Measurements from ENCODE around the gene SLX4IP.
A peak's percentile ranks its signal among the peaks of the same experiment; 100 is the strongest.

Gene SLX4IP

GRCh38 chr20:10467681-10468339 lies 32.7 kb downstream of the SLX4IP start:
- no peak for DNase-seq

GRCh38 chr20:10468340-10468845 lies 33.3 kb downstream of the SLX4IP start:
- DNase-seq, result no peak

GRCh38 chr20:10469056-10469455 lies 34.0 kb downstream of the SLX4IP start:
- DNase-seq, result no peak

- peak; percentile 12 for DNase-seq
Observed at GRCh38 chr20:10469599-10469998, 34.5 kb downstream of the SLX4IP start.

- no peak for DNase-seq
Observed at GRCh38 chr20:10470276-10470675, 35.2 kb downstream of the SLX4IP start.

- DNase-seq, result no peak
Observed at GRCh38 chr20:10472871-10473270, 37.8 kb downstream of the SLX4IP start.

GRCh38 chr20:10474606-10475184 lies 39.6 kb downstream of the SLX4IP start:
- no peak for DNase-seq

- no peak for DNase-seq
Observed at GRCh38 chr20:10475225-10475624, 40.1 kb downstream of the SLX4IP start.

GRCh38 chr20:10476319-10476724 lies 41.2 kb downstream of the SLX4IP start:
- no peak for DNase-seq

GRCh38 chr20:10478205-10478604 lies 43.1 kb downstream of the SLX4IP start:
- no peak for DNase-seq

GRCh38 chr20:10478930-10479329 lies 43.8 kb downstream of the SLX4IP start:
- DNase-seq, result no peak

- no peak for DNase-seq
Observed at GRCh38 chr20:10481676-10482075, 46.6 kb downstream of the SLX4IP start.

GRCh38 chr20:10483691-10484090 lies 48.6 kb downstream of the SLX4IP start:
- no peak for DNase-seq

GRCh38 chr20:10487142-10488136 lies 52.3 kb downstream of the SLX4IP start:
- no peak for DNase-seq

- no peak for DNase-seq
Observed at GRCh38 chr20:10488534-10488933, 53.4 kb downstream of the SLX4IP start.

GRCh38 chr20:10489853-10490252 lies 54.7 kb downstream of the SLX4IP start:
- DNase-seq, result no peak

GRCh38 chr20:10490257-10490656 lies 55.2 kb downstream of the SLX4IP start:
- DNase-seq, result no peak

- DNase-seq, result no peak
Observed at GRCh38 chr20:10490706-10491105, 55.6 kb downstream of the SLX4IP start.

- DNase-seq, result no peak
Observed at GRCh38 chr20:10492065-10492464, 57.0 kb downstream of the SLX4IP start.

GRCh38 chr20:10492844-10493243 lies 57.7 kb downstream of the SLX4IP start:
- DNase-seq, result no peak

GRCh38 chr20:10495173-10495572 lies 60.1 kb downstream of the SLX4IP start:
- DNase-seq, result no peak

- DNase-seq, result no peak
Observed at GRCh38 chr20:10496465-10496864, 61.4 kb downstream of the SLX4IP start.

GRCh38 chr20:10497283-10497682 lies 62.2 kb downstream of the SLX4IP start:
- DNase-seq, result no peak

Data from CD4-positive, alpha-beta T cell treated with Interleukin-17A for 4 hours (primary cell).